NCI-H2171 treated with DMSO at 0.1 percent for 48 hours (cell line): Measurements from ENCODE around the gene NPB.

Source experiments
- DNase-seq: peaks from one replicate; lab custom pipeline; 2025; lab: John Stamatoyannopoulos, UW

Gene NPB

DNA sequence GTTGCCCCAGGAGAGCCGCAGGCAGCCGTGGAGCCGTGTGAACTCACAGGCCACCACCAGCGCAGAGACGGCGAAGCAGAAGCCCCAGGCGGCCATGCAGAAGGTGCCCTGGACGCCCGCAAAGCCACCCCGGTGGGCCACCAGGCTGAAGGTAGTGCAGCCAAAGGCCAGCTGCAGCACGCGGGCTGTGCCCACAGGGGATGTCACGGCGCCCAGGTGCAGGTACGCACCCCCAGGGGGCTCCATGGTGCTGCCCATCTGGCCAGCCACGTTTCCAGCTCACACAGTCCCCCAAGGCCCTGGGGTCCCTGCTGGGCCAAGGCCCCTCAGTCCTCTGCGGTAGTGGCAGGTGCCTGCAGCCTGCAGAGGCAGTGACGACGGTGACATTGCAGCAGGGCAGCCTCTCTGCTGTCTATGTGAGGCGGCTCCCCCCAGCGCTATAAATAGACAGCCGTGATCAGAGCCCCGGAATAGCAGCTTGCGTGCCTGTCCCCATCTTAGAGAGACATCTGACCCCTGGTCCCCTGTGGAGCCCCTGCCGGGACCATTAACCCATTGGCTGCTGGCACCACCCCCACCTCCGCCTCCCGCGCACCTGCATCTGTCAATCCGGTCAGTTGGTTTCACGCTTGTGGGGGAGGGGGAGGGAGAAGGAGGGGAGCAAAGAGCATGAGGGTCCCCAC lies 39.6 kb downstream of the NPB start:
- peak; percentile 87 for DNase-seq

DNA sequence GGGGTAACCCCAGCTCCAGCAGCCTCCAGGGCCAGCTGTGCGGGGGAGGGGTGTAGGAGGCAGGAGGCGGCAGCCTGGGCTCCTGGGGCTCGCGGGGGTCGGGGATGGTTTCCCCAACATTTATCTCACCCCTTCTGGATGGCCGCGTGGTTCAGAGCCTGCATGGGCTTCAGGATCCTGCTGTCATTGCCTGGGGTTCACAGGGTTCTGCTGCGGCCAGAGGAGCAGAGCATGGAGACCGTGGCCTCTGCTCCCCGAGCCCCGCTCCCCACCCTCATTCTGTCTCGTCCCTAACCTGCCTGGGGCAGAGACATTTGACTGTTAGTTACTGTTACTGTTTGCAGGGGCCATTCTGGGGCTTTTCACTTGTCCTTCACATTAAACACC lies 40.1 kb downstream of the NPB start:
- no peak for DNase-seq

DNA sequence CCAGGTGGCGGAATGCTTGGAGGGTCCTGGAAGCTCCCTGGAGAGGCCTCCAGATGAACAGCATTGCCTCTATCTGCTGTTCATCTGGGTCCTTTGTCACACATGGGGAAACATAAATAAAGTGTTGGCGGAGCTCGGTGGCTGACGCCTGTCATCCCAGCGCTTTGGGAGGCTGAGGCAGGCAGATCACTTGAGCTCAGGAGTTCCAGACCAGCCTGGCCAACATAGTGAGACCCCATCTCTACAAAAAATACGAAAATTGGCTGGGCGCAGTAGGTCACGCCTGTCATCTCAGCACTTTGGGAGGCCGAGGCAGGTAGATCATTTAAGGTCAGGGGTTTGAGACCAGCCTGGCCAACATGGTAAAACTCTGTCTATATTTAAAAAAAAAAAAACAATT lies 42.8 kb downstream of the NPB start:
- DNase-seq: no peak

DNA sequence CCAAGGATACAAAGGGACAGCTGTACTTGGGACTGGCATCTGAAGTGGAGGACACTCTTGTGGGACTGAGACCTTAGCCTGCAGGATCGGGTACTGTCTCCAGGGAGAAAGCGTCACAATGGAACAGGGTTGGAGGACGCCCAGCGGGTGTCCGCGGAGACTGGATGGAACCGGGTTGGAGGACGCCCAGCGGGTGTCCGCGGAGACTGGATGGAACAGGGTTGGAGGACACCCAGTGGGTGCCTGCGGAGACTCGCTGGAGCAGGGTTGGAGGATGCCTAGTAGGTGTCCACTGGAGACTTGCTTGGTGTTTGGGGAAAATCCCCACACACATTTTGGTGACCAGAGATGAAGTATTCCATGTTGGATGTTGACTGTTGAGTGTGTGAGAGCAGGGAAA lies 45.2 kb downstream of the NPB start, which contains the start of gene MYADML2:
MYADML2 (minus strand) TSS at position 45 of the 400 bp plus-strand sequence. CDS start 5,492 bp downstream, outside the sequence.
- no peak for DNase-seq

DNA sequence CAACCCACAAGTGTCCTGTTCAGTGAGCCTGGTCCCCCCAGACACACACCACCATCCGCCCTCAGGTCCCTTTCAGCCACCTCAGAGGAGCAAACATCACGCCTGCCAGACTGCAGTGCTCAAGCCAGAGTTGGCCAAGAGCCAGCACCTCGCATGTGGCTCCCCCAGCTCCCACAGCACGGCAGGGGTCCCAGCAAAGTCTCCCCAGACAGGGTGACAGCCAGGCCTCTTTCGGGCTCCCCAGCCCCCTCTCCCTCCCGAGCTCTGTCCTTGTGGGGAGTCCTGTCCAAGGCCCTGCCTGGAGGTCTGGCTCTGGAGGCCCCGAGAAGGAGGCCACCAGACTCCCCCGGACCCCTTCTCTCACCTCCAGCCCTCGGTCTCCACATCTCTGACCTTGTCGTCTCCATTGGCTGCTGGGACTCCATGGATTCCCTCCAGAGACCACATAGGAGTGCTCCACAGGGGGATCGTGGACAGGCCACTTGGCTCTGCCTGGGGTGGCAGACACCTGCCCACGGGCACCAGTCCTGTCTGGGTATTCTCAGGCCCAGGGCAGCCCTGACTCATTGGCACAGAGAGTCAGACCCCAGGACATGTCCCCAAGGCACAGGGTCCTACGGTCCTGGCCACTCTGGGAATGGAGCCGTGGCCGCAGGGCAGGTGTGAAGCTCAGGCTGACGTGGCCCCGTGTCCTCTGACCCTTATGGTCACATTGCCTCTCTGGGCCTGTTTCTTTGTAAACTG lies 46.8 kb downstream of the NPB start:
- no peak for DNase-seq

DNA sequence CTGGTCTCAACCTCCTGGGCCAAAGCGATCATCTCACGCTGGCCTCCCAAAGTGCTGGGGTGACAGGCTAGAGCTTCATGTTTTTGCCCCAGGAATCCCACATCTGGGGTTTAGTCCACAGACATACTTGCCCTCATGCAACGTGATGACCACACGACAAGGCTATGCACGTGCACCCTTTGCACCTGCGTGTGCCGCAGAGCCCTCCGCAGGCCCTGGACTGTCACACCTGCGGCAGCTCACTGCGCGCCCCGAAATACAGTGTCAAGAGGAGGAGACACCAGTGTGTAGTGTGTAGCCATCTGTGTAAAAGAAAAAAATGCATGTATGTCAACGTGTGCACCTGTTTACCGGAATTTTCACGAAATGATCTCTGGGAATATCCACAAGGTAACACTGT lies 48.5 kb downstream of the NPB start:
- no peak for DNase-seq

DNA sequence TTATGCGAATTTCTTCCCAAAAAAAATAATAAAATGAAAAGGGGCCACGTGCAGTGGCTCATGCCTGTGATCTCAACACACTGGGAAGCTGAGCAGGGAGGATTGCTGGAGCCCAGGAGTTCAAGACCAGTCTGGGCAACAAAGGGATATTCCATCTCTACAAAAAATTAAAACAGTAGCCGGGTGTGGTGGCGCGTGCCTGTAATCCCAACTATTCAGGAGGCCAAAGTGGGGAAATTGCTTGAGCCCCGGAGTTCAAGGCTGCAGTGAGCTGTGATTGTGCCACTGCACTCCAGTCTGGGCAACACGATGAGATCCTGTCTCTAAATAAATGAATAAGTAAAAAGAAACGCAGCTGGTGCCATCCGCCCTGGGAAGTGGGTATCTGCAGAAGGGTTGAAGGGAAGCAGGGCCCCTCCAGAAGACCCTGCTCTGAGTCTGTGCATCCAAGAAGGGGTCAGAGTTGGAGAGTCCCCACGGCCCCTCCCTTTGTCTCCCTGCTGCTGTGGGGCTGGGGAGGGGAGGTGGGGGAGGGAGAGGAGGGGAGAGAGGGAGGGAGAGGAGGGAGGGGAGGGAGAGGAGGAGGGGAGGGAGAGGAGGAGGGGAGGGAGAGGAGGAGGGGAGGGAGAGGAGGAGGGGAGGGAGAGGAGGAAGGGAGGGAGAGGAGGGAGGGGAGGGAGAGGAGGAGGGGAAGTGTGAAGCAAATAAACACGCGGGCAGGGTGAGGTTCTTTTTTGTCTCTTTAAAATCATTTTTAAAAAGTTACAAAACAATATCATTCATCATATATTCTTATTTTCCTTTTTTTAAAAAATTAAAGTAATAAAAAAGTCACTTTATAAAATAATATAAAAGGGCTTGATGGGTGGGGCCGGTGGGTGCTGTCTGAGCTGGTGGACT lies 50.0 kb downstream of the NPB start:
- DNase-seq: peak; percentile 60
